ENCODE data around the gene DNAH1.
A peak's percentile ranks its signal among the peaks of the same experiment; 100 is the strongest.

The DNAH1 gene

DNA sequence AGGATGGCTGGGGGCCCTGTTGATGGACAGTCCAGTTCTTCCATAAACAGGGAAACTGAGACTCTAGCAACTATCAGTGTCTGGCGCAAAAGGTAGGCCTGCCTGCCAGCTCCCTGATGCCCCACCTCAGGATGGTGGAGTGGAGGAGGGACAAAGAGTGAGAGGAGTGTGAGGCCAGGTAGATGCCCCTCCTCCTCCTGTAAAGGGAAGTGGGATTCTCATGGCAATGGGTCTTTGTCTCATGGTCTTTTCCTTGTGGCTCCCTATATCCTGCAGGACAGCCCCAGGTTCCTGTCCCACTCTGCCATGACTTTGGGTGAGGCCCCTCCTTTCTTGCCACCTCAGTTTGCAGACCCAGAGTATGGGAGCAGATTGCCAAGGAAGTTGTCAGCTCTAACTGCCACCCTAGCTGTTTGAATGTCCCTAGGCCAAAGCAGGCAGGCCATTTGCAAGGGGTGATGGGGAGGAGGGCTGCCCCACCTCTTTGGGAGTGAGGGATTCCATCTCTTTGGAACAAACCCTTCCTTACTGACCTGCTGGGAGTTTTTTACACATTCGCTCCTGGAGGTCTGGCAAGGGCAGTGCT, 2.8 kb upstream of the DNAH1 start:
- no peak for TF ChIP-seq POLR2A (IDR thresholded peaks at IDR 0.05; ENCODE audit: low read length)
- TF ChIP-seq GATA1 (IDR thresholded peaks at IDR 0.05; ENCODE audit: low read depth, low read length) = no peak
- no peak for DNase-seq

DNA sequence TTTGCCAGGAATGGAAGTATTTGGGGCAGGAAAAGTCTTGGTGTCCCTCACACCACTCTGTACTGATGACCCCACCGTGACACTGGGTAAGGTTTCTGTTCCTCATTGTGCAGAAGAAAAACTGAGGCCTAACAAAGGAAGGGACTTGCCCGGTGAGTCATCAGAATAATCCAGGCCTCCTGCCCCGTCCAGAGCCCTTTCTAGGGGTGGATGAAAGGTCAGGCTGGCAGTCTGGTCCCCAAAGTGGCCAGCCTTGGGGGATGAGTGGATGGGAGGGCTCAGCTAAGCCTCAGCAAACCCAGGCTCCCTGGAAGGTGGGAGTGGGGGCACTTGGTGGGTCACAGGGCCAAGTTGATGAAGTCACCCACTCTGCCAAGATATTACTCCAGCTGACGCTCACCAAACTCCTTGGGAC, 2.3 kb upstream of the DNAH1 start:
- no peak for DNase-seq
- TF ChIP-seq POLR2A (IDR thresholded peaks at IDR 0.05; ENCODE audit: low read length) (no peak), GATA1 (IDR thresholded peaks at IDR 0.05; ENCODE audit: low read depth, low read length) (no peak)

DNA sequence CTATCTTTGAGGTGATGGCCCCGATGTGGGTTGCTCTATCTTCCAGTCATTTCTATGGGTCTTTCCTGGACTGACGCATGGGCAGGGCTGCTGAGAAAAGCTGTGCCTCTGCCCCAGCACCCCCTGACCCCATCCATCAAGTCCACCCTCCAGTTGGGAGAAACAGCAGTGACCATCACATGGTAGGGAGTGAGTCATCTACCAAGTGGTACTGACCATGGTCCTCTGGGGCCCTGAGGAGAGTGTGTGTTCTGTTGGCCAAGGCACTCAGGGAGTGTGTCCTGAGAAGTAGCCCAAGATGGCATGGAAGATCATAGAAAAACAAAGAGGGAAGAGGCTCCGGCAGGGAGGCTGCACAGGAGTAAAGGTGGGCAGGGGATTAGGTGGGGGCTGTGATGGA, 1.6 kb upstream of the DNAH1 start:
- DNase-seq = no peak
- TF ChIP-seq POLR2A (IDR thresholded peaks at IDR 0.05; ENCODE audit: low read length) (no peak), GATA1 (IDR thresholded peaks at IDR 0.05; ENCODE audit: low read depth, low read length) (no peak)

DNA sequence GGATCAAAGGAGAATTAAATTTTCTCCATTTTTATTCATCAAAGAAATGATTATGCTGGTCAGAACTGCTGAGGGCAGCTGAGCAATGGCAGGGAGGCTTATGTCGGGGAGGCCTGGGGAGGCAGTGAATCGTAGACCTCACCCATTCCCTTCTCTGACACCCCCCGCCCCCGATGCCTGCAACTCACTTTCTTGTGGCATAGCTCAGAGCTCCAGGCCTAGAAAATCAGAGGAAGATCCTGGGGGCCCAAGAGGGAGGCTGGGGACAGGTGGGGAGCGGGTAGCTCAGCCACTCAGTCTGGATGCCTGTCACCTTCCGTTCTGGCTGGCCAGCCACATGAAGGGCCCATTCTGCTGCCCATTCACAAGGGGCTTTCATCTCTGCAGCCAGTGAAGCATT, 1.1 kb upstream of the DNAH1 start:
- TF ChIP-seq GATA1 (IDR thresholded peaks at IDR 0.05; ENCODE audit: low read depth, low read length) = no peak
- no peak for TF ChIP-seq POLR2A (IDR thresholded peaks at IDR 0.05; ENCODE audit: low read length)
- DNase-seq = no peak

DNA sequence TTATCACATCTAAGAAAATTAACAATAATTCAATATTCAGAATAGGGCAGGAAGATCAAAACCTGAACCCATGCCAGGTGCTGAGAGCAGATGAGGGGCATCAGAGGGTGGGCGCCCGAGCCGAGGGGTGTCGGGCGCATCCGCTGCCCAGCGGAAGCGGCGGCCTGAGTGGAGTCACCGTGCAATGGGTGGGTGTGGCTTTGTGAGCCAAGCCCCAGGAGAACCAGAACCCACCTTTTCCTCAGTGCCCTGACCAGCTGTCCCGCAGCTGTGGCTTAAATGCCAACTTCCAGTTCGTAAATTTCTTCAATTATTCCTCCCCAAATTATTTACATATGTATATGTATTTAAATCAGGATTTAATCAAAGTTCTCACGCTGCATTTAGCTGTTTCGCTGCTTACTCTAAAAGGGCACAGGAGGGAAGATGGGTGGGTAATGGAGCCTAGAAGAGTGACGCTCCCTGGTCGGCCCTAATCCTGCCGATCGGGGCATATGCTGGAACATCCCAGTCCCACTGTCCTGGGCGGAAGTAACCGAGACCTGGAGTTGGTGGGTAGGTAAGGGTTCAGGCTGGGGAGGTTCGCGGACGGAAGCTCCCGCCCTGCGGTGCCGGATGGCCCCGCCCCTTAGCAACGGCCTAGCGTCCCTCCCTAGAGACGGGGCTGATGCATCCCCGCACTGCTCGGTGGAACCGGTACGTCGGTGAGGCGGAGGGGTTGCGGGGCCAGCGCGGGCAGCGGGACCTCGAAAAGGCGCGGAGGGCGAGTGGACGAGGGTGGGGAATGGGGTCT, 1.3 kb downstream of the DNAH1 start:
- DNase-seq = peak; percentile 46 to 69
- TF ChIP-seq POLR2A (IDR thresholded peaks at IDR 0.05; ENCODE audit: low read length) (no peak), GATA1 (IDR thresholded peaks at IDR 0.05; ENCODE audit: low read depth, low read length) (no peak)

DNA sequence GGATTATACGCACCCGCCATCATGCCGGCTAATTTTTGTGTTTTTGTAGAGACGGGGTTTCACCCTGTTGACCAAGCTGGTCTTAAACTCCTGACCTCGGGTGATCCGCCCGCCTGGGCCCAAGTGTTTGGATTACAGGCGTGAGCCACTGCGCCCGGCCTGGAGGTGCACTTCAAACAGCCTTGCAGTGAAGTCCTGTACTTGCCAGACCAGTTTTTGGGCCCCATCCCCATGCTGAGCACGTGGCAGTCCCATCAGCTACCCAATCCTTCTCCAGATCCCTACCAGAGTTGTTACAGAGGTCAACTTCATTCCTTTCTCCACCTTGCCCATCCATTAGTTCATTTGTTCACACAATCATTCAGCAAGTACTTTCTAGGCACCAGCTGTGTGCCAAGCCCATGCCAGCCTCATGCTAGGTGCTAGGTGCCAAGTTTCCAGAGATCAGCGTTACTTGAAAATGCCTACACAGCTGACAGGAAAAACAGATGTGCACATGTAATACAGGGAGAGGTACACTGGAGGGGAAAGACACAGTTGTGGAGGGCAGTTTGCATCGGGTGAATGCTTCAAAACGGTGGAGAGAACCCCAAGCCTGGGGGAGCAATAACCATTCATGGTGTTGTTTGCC, 2.2 kb downstream of the DNAH1 start:
- no peak for DNase-seq
- no peak for TF ChIP-seq GATA1 (IDR thresholded peaks at IDR 0.05; ENCODE audit: low read depth, low read length)
- no peak for TF ChIP-seq POLR2A (IDR thresholded peaks at IDR 0.05; ENCODE audit: low read length)

DNA sequence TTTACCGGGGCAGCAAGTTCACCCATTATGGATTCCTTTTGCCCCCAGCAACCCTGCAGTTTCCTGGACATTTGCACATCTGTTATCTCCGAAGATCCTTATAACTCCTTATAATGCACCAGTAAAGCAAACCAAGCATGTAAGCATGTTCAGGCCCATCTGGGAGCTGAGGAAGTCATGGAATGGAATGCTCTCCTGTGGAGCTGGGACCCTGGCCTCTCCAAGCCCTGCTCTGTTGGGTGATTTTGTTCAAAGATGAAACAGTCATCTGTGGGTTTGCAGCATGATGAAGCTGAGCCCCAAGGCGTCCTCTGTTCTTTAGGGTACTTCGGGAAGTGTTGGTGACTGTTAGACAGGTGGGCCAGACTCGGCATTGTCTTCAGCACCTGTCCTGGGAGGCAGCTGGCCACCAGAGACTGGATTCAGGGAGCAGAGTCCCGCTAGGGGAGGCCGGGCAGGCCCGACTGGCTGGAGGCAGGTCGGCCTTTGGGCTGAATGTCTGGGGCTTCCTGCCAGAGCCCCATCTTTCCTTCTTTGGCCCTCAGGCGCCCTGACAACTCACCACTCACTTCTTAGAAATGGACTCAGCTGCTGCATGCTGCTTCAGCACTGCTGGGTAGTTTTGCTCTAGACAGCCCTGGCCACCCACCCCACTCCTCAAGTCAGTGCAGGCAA, 3.9 kb downstream of the DNAH1 start:
- DNase-seq = no peak
- TF ChIP-seq POLR2A (IDR thresholded peaks at IDR 0.05; ENCODE audit: low read length) (no peak), GATA1 (IDR thresholded peaks at IDR 0.05; ENCODE audit: low read depth, low read length) (no peak)

DNA sequence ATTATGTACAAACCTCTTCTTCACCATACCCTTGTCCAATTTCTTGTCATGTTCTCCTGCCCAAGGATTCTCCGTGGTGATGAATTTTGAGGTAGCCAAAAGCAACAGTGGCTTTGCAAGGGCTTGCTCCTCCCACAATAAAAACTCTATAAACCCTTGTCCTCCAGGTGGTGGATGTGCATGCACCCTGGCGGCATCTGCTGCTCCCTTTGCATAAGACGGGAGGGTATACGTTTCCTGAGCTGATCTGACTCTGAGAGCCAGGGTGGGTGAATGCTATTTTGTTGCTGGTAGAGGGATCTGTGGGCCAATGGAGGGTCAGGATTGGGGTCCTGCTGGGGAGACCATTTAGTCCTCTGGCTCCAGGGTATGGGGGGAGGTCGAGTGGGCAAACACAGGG, 5.4 kb downstream of the DNAH1 start:
- no peak for TF ChIP-seq POLR2A (IDR thresholded peaks at IDR 0.05; ENCODE audit: low read length)
- no peak for TF ChIP-seq GATA1 (IDR thresholded peaks at IDR 0.05; ENCODE audit: low read depth, low read length)
- DNase-seq = no peak

DNA sequence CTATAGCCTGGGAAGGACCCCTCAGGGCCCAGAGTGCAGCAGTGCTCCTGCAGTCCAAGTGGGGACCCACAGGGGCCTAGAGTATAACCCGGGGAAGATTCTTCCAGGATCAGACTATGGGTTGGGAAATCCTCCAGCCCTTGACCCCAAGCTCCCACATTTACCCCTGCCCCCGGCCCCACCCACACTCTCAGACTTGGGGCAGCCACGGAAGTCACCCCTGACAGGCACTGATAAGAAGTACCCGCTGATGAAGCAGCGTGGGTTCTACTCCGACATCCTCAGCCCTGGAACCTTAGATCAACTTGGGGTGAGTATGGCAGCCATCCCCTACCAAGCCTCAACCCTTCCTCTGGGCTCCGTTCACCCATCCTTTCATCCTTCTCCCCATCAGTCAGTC, 6.3 kb downstream of the DNAH1 start:
- no peak for TF ChIP-seq GATA1 (IDR thresholded peaks at IDR 0.05; ENCODE audit: low read depth, low read length)
- no peak for TF ChIP-seq POLR2A (IDR thresholded peaks at IDR 0.05; ENCODE audit: low read length)
- no peak for DNase-seq

DNA sequence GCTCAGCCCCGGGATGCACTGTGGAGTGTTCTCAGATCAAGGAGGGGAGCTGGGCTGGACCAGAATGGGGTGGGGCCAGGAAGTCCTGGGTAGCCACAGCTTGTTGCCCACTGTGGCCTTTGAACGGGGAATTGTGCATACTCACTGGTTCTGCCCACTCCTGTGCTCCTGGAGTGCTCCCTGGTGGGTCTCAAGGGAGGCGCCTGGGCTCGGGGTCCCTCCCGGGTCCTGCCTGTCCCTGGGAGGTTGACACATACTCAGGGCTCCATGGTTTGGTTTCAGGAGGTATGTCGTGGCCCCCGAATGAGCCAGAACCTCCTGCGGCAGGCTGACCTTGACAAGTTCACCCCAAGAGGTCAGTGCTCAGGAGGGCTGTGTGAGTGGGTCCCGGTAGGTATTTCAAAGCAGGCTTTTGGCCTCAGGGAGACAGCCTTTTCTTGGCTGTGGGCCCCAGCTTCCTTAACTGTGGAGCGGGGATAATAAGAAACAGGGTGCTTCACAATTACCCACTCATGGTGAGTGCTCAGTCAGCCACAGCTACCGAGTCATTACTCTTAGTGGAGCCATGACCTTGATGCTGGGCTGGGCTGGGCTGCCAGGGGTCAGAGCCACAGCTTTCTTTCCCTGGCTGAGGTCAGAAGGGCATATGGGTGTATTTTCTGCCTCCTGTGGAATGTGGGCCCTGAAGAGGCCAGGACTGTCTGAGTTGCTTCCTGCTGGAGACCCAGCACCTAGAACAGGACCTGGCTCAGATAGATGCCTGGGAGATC, 7.6 kb downstream of the DNAH1 start:
- no peak for DNase-seq
- TF ChIP-seq GATA1 (IDR thresholded peaks at IDR 0.05; ENCODE audit: low read depth, low read length) = no peak
- no peak for TF ChIP-seq POLR2A (IDR thresholded peaks at IDR 0.05; ENCODE audit: low read length)

DNA sequence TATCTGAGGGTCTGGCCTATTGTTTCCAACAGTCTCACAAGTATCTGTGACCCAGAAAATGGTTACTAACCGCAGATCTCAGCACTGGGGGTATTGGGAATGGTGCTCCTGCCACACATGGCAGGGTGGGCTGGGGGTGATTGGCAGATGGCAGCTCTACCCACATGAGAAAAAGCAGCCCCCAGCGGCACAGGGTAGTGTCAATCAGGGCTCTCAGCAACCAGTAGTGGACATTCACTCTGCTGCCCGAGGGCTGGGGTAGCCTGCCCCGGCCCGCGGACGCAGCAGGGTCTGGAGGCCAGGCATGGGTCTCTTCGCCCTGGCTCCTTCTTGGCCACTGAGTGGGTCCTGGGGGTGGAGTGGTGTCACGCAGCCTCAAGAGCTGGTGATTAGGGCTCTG, 8.6 kb downstream of the DNAH1 start:
- TF ChIP-seq GATA1 (IDR thresholded peaks at IDR 0.05; ENCODE audit: low read depth, low read length) = no peak
- TF ChIP-seq POLR2A (IDR thresholded peaks at IDR 0.05; ENCODE audit: low read length) = no peak
- no peak for DNase-seq

DNA sequence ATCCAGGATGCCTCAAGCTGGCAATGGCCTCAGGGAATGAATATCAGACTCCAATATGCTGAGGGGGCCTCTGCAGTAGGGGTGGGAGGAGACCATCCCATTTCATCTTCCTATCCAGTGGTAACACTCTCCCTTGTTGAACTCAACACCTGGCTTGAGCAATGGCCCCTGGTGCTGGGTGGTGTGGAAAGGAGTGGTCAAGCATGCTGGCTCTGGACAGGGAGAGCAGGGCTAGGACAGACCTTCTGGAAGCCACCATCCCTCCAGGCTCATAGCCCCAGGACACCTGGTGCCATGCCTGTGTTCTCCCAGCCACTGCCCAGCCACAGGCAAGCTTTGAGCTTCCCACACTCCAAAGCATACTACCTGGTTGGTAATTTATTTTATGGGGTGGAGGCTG, 9.6 kb downstream of the DNAH1 start:
- TF ChIP-seq POLR2A (IDR thresholded peaks at IDR 0.05; ENCODE audit: low read length) (no peak), GATA1 (IDR thresholded peaks at IDR 0.05; ENCODE audit: low read depth, low read length) (no peak)
- no peak for DNase-seq

DNA sequence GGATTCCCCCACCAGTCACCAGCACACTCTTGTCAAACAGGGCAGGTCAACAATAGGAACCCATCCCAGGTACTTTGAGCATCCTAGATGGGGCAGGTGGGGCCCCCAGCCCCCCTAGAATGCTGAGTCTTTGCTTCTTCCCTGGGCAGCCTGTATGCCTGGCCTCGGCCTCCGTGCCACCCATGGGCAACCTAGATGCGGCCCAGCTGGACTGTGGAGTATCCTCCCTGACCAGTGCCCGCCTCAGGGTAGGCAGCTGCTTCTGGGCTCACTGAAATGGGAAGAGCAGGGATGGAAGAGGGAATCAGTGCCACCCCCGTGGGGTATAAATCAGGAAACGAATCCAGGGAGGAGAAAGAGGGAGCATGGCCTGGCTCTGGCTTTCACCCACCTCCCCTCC, 10.9 kb downstream of the DNAH1 start:
- no peak for TF ChIP-seq GATA1 (IDR thresholded peaks at IDR 0.05; ENCODE audit: low read depth, low read length)
- no peak for TF ChIP-seq POLR2A (IDR thresholded peaks at IDR 0.05; ENCODE audit: low read length)
- no peak for DNase-seq
